Transverse colon (tissue), 3 donors: ENCODE results near the gene TLE7.

ENCODE experiments used
- CTCF ChIP-seq, 5 experiments: fragments of 200-600 bp in 3 of 5; fragments of 450-650 bp in 2 of 5; sonication (generic) in 3 of 5; IDR thresholded peaks; 1 replicate in 2 of 5; 2 replicates in 3 of 5; pipeline ENCODE4 v1.5.1; 2016 to 2017; ENCODE audit warnings: antibody characterized with exemption in 5 of 5, inconsistent platforms in 3 of 5, mild to moderate bottlenecking in 2 of 5, moderate library complexity in 1 of 5
- EP300 ChIP-seq: sonication (generic); formaldehyde crosslinking; IDR thresholded peaks from one replicate; pipeline ENCODE4 v1.6.1; 2017; ENCODE audit warnings: antibody characterized with exemption, low read depth

GRCh38 chr16:71482569-71482968 lies 40.7 kb upstream of the TLE7 start:
- TF ChIP-seq CTCF (IDR thresholded peaks at IDR 0.05) = no peak
- no peak for TF ChIP-seq EP300
